KOPT-K1 (cell line): ENCODE measurements around the gene SLC6A8.
"Not testable (repeated sequence)": the region's sequence is repeated elsewhere in the genome, so short reads cannot be mapped to it uniquely, and the experiment has no call there.

ENCODE experiments used
- H3K27ac ChIP-seq: fragments of 200-600 bp; sonication (generic); 2 replicates; pipeline ENCODE4 v1.5.1; 2016; ENCODE audit warnings: antibody characterized with exemption, mild to moderate bottlenecking, low read depth, low read length; ENCODE audit not compliant: poor library complexity, severe bottlenecking
- H3K36me3 ChIP-seq: fragments of 200-600 bp; sonication (generic); 2 replicates; pipeline ENCODE4 v1.5.1; 2017; ENCODE audit warnings: antibody characterized with exemption, mild to moderate bottlenecking, low read length, moderate library complexity; ENCODE audit not compliant: insufficient read depth
- H3K9me3 ChIP-seq: fragments of 200-600 bp; sonication (generic); 2 replicates; pipeline ENCODE4 v1.5.1; 2017; ENCODE audit warnings: antibody characterized with exemption, low read length, mild to moderate bottlenecking; ENCODE audit not compliant: insufficient read depth, poor library complexity, severe bottlenecking

Gene SLC6A8

DNA sequence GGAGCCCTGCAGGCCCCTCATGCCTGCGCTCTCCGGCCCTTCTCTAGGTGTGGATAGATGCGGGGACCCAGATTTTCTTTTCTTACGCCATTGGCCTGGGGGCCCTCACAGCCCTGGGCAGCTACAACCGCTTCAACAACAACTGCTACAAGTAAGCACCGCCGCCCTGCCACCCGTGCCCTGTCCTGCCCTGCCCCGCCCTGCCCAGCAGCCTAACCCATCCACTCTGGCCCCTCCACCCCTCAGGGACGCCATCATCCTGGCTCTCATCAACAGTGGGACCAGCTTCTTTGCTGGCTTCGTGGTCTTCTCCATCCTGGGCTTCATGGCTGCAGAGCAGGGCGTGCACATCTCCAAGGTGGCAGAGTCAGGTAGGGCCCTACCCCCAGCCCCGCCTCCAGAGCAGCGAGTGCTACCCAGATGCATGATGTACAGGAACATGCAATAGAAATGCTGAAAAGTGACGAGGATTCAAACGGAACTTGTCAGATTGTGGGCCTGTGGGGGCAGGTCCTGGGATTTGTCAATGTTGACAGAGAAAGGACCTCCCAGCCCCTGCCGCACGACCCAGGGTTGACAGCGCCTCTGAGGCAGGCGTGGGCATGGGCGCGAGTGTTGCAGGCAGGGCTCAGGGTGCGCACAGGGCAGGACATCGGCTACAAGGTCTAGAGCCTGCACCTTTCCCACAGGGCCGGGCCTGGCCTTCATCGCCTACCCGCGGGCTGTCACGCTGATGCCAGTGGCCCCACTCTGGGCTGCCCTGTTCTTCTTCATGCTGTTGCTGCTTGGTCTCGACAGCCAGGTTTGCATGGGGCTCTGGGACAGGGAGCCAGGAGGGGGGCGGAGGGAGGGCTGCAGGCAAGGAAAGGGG, 5.7 kb downstream of the SLC6A8 start:
- no peak overlapping the region for H3K27ac ChIP-seq

DNA sequence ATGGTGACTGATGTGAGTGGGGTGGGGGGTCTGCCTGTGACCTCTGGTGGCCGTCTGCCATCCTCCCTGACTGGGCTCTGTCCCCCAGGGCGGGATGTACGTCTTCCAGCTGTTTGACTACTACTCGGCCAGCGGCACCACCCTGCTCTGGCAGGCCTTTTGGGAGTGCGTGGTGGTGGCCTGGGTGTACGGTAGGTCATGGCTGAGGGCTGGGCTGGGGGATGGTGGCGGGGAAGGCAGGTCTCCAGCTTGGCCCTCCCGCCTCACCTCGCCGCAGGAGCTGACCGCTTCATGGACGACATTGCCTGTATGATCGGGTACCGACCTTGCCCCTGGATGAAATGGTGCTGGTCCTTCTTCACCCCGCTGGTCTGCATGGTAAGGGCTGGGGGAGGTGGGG, 6.5 kb downstream of the SLC6A8 start:
- peaks cover 20% of the 10 kb centered on the region; the same call in 1 of the 2 replicates for H3K36me3 ChIP-seq
- not testable (repeated sequence) for H3K9me3 ChIP-seq, H3K27ac ChIP-seq

More for the DNA sequence above, 5.7 kb downstream of the SLC6A8 start:
- Histone ChIP-seq H3K9me3 (no peaks in the 10 kb centered on the region), H3K36me3 (peaks cover 12% of the 10 kb centered on the region; the same call in 1 of the 2 replicates)

DNA sequence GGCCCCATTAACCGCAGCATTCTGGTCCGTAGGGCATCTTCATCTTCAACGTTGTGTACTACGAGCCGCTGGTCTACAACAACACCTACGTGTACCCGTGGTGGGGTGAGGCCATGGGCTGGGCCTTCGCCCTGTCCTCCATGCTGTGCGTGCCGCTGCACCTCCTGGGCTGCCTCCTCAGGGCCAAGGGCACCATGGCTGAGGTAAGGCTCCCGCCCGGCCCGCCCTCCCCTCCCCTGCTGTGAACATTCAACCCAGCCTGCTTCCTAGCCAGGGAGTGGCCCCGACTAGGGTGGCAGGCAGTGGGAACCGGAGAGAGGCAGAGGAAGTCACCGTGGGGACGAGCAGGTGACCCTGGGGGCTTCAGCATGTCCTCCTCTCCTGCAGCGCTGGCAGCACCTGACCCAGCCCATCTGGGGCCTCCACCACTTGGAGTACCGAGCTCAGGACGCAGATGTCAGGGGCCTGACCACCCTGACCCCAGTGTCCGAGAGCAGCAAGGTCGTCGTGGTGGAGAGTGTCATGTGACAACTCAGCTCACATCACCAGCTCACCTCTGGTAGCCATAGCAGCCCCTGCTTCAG, 7.1 kb downstream of the SLC6A8 start:
- no peaks in the 10 kb centered on the region for H3K9me3 ChIP-seq
- H3K36me3 ChIP-seq, result peaks cover 21% of the 10 kb centered on the region; the same call in 1 of the 2 replicates
- no peak overlapping the region for H3K27ac ChIP-seq

DNA sequence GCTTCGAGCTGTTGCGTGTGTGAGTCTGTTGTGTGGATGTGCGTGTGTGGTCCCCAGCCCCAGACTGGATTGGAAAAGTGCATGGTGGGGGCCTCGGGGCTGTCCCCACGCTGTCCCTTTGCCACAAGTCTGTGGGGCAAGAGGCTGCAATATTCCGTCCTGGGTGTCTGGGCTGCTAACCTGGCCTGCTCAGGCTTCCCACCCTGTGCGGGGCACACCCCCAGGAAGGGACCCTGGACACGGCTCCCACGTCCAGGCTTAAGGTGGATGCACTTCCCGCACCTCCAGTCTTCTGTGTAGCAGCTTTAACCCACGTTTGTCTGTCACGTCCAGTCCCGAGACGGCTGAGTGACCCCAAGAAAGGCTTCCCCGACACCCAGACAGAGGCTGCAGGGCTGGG, 8.4 kb downstream of the SLC6A8 start:
- Histone ChIP-seq H3K36me3 (peaks cover 25% of the 10 kb centered on the region; the same call in 1 of the 2 replicates), H3K9me3 (no peaks in the 10 kb centered on the region), H3K27ac (no peak overlapping the region)

DNA sequence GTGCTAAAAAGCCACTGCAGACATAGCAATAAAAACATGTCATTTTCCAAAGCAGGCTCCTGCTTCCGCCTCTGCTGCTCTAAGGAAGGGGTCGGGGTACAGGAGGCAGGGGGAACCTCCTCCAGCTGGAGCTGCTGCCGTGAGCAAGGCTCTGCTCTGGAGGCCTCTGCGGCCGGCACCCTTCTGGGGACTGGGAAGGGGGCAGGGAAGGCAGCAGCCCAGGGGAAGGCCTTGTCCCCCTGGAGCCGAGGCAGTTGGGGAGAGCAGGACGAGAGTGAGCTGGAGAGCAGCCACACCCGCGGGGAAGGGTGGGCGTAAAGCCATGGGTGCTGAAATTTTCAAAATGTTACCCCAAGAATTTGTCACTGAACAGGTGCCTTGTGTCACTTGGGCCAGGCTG, 8.8 kb downstream of the SLC6A8 start:
- H3K9me3 ChIP-seq, H3K27ac ChIP-seq: not testable (repeated sequence)
- H3K36me3 ChIP-seq, result peaks cover 30% of the 10 kb centered on the region

DNA sequence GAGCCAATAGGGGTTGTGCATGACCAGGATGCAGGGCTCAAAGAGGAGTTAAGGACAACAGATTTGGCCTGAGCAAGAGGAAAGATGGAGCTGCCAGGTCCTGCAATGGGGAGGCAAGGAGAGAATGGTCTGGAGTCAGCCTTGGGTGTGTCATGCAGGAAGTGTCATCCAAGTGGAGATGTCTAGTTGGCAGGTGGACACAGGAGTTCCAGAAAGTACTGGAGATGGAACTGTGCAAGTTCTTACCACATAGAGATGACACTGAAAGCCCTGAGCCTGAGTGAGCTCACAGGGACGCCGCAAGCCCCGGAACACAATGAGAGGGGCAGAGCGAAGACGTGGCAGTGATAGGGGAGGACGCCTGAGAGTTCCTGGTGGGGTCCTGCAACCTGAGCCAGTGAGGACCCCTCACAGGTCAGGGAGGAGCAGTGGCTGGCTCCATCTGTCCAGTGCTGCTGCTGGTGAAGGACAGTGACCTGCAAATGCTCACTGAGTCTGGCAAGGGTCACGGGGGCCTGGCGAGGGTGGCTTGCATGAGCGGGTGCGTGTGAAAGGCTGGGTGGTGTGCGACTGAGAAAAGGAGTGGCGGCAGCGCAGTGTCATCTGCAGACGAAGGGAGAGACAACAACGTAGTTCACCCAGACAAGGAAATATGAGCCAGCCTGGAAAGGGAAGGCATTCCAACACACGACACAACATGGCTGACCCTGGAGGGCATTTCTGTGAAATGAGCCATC, 9.4 kb downstream of the SLC6A8 start:
- H3K27ac ChIP-seq, H3K9me3 ChIP-seq: not testable (repeated sequence)
- H3K36me3 ChIP-seq, result peaks cover 36% of the 10 kb centered on the region

DNA sequence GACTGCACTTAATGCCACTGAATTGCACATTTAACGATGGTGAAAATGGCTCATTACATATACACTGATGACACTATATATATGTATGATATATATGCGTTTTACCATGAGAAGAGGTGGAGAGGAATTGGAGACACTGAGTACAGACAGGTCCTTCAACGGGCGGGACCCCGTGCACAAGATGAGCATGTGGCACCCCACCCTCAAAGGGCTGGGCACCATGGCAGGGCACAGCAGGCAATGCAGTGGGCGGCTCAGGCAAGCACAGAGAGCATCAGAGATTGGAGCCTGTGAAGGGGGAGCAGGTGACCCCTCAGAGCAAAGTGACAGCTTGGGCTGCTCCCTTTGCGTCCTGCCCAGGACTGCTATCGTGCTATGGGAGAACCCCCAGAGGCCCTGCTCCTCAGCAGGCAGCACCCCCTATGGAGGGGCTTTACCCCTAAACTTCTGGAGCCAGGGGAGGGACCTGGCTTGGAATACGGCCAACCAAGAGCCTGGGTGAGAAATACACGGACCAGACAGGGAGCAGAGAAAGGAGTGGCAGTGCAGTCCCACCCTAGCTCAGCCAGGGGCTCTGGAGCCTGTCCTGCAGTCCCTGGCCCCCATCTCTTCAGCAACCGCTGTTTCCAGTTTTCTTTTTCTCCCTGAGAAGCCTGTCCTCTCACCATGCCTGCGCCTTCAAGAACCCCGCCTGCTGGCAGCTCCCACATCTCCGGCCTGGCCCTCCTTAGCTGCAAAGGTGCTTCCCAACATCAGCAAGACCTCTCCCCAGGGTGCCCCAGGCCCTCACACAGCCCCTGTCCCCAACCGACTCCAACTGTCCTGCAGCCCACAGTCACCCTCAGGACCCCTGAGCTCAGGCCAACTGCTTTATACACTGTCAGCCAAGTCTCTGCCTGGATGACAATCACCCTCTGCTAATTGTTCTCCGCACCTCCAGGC, 10.5 kb downstream of the SLC6A8 start:
- no peak overlapping the region for H3K27ac ChIP-seq
- peaks cover 46% of the 10 kb centered on the region for H3K36me3 ChIP-seq
- no peaks in the 10 kb centered on the region for H3K9me3 ChIP-seq

DNA sequence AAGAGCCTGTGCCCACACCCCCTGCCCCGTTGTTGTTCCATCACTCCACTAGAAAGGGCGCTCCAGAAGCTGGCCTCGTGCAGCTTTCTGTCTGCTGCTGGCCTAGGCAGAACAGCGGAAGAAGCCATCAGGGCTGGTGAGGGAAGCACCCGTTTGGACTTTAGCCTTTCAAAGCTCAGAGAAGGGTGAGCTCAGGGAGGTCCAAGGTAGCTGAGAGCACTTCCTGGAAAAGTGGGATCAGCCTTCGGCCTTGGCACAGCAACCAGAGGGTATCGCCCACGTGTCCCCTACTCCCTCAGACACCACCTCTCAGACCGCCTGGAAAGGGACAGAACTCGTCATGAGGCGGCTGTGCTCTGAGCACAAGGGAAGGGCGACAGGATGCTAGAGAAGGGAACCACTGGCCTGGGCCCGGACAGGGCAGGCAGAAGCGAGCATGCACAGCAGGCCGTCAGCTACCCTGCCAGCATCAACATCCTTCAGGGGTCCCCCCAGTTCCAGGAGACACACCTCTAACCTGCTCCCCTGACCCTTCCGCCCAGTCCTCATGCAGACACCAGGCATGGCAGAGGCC, 11.6 kb downstream of the SLC6A8 start:
- H3K9me3 ChIP-seq, result not testable (repeated sequence)
- H3K36me3 ChIP-seq, result peaks cover 57% of the 10 kb centered on the region

DNA sequence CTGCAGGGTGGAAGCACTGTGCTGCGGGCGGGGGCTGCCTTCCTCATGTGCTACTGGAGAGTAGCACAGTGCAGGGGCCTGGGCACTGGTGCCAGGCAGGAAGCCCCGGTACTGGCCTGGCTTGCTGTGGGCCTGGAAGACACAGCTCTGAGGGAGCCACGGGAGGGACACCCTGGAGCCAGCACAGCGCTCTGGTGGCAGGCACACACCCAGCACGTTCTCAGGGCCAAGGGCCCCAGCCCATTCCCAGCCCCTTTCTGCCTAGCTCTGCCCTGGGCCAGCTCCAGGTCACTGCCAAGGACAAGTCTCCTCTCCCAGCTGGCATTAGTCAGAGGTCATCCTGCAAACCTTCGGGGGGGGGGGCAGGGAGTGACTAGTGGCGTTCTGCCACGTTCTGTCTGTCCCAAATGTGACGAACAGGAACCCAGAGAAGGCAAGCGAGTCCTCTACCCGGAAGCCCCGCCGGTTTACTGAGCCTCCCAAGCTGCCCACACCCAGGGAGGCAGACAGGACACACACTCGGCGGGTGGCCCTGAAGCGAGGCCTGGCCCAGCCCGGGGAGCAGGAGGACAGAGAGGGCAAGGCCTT, 12.2 kb downstream of the SLC6A8 start:
- H3K36me3 ChIP-seq, result peaks cover 63% of the 10 kb centered on the region
- not testable (repeated sequence) for H3K27ac ChIP-seq, H3K9me3 ChIP-seq

More for the DNA sequence above, 11.6 kb downstream of the SLC6A8 start:
- not testable (repeated sequence) for H3K27ac ChIP-seq

DNA sequence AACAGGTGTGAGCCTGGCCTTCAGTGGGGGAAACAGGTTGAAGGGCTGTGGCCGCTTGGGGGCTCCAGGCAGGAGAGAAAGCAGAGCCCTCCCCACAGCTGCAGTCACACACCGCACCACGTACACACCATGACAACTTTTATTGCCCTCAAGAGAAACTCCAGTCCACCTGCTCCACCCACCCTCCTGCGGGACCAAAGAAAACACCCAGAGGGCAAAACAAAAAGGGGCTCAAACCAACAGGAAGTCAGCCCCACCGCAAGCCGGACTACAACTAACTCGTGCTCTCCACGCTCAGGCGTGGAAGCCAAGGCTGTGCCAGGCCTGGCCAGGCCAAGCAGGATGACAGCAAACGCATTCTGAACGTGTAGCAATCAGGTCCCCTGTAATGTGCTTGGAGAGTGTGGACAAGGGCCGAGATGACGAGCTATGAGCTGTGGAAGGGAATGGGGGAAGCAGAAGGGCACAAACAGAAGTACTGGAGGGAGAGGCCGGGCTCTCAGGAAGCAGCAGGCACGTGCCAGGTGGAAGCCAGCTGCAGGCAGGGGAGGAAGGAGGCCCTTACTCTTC, 12.7 kb downstream of the SLC6A8 start:
- Histone ChIP-seq H3K27ac (no peak overlapping the region), H3K36me3 (peaks cover 63% of the 10 kb centered on the region), H3K9me3 (no peaks in the 10 kb centered on the region)

DNA sequence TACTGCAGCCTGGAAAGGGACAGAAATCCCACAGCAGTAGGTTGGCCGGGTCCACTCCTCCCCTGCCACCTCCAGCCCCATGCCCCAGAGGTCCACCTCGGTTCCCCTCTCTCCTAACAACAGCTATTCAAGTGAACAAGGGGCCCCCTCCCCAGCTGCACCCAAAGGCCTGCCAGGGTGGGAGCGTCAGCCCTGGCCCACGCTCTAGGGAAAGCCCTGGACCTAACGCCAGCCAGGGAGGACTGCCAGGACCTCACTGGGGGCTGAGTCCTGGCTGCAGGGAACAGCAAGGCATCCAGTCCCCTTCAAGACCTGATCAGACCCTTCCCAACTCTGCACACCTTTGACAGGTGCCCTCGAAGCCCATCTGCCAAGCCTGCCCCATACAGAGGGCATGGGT, 13.2 kb downstream of the SLC6A8 start:
- H3K36me3 ChIP-seq, result peaks cover 63% of the 10 kb centered on the region
- no peak overlapping the region for H3K27ac ChIP-seq

DNA sequence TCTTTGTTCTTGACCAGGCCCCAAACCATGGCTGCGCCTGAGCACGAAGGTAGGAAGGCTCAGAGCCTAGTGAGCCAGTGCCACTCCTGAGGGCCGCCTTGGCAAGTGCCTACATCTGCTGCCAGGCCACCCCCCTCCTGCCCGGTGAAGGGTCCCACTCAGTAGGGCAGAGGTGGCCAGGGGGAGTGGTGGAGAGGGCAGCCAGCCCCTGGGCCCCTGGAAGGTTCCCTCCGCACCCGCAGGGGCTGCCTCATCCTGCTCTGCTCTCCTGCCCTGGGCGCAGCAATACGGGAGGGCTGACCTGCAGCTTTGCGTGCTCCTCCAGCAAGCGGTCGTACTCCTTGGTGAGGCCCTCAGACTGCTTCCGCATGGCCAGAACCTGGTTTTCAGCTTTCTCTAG, 14.0 kb downstream of the SLC6A8 start:
- H3K9me3 ChIP-seq, result no peaks in the 10 kb centered on the region
- H3K27ac ChIP-seq, result no peak overlapping the region
- H3K36me3 ChIP-seq, result peaks cover 69% of the 10 kb centered on the region

More for the DNA sequence above, 13.2 kb downstream of the SLC6A8 start:
- H3K9me3 ChIP-seq, result no peaks in the 10 kb centered on the region

DNA sequence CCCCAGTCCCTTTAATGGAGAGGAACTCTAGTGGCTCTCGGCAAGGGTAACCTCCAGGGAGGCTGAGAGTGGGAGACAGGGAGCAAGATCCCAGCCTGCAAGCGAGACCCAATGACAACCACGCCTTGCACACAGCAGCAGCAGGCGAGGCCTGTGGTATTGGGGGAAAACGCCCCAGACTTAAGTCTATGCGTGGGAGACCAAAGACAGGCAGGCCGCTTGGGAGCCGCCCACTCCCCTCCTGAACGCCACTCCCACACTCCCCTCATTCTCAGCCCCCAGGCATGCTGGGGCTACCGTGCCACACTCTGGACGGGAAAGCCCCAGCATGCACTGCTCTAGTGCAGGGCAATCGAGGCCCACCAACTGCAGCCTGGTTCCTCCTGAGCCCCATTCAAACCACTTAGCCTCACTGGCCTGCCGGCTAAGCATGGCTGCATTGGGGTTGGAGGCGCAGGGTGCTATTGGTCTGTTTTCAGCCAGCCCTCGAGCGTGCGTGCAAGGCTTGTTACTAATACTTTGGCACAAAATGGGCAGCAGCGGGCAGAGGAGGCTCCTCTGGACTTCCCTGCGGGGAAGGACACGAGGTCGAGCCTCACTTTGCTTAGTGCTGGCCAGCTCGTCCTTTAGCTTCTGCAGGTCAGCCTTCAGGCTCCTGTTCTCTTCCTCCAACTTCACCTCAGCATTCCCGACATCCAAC, 14.8 kb downstream of the SLC6A8 start:
- no peaks in the 10 kb centered on the region for H3K9me3 ChIP-seq
- peaks cover 73% of the 10 kb centered on the region for H3K36me3 ChIP-seq
- H3K27ac ChIP-seq, result no peak overlapping the region
